Adipocyte (in vitro differentiated cells): ENCODE measurements around the gene DLAT.
A peak's percentile ranks its signal among the peaks of the same experiment; 100 is the strongest.
"Not testable (repeated sequence)": the region's sequence is repeated elsewhere in the genome, so short reads cannot be mapped to it uniquely, and the experiment has no call there.

Source experiments
- DNase-seq: peaks from one replicate; pipeline ENCODE4 v3.0.0-alpha.2; 2015; ENCODE audit warnings: low read depth
- H3K27me3 ChIP-seq: replicated peaks from 2 replicates; pipeline ENCODE4 v1.7.0; 2013; ENCODE audit warnings: mild to moderate bottlenecking, low read length, moderate library complexity; ENCODE audit not compliant: control insufficient read depth, insufficient read depth
- H3K36me3 ChIP-seq: 2 replicates; pipeline ENCODE4 v1.7.0; 2013; ENCODE audit warnings: low read length, mild to moderate bottlenecking, moderate library complexity; ENCODE audit not compliant: control insufficient read depth, insufficient read depth, severe bottlenecking
- H3K4me1 ChIP-seq: 2 replicates; pipeline ENCODE4 v1.7.0; 2013; ENCODE audit warnings: mild to moderate bottlenecking, low read length, moderate library complexity; ENCODE audit not compliant: control insufficient read depth, insufficient read depth
- H3K4me3 ChIP-seq: 2 replicates; pipeline ENCODE4 v1.7.0; 2013; ENCODE audit warnings: mild to moderate bottlenecking, low read length, moderate library complexity
- H3K9ac ChIP-seq: 2 replicates; pipeline ENCODE4 v1.7.0; 2013; ENCODE audit warnings: mild to moderate bottlenecking, low read length, moderate library complexity
- H3K9me3 ChIP-seq: 2 replicates; pipeline ENCODE4 v1.7.0; 2013; ENCODE audit warnings: mild to moderate bottlenecking, low read length, moderate library complexity; ENCODE audit not compliant: control insufficient read depth

DLAT gene

GRCh38 chr11:112006095-112006441, 19.1 kb upstream of the DLAT start:
- not testable (repeated sequence) for H3K4me1 ChIP-seq, DNase-seq, H3K4me3 ChIP-seq, H3K9ac ChIP-seq, H3K9me3 ChIP-seq, H3K27me3 ChIP-seq
- H3K36me3 ChIP-seq: peaks cover 33% of the 10 kb centered on the region

- H3K4me3 ChIP-seq, H3K36me3 ChIP-seq, H3K9me3 ChIP-seq, H3K27me3 ChIP-seq, DNase-seq, H3K9ac ChIP-seq: not testable (repeated sequence)
- H3K4me1 ChIP-seq: peaks cover 16% of the 10 kb centered on the region
Observed at GRCh38 chr11:112011451-112011850, 13.8 kb upstream of the DLAT start.

GRCh38 chr11:112012874-112013273, 12.3 kb upstream of the DLAT start:
- Histone ChIP-seq H3K4me1 (peaks cover 28% of the 10 kb centered on the region), H3K27me3 (no peaks in the 10 kb centered on the region), H3K9me3 (no peaks in the 10 kb centered on the region), H3K9ac (no peak overlapping the region), H3K36me3 (no peaks in the 10 kb centered on the region), H3K4me3 (no peak overlapping the region)
- DNase-seq: peak; percentile 14

GRCh38 chr11:112013497-112014164, 11.6 kb upstream of the DLAT start:
- H3K4me1 ChIP-seq: peaks cover 35% of the 10 kb centered on the region
- H3K4me3 ChIP-seq: no peak overlapping the region
- H3K27me3 ChIP-seq: no peaks in the 10 kb centered on the region
- H3K9me3 ChIP-seq: no peaks in the 10 kb centered on the region
- no peak for DNase-seq
- H3K36me3 ChIP-seq: no peaks in the 10 kb centered on the region
- no peak overlapping the region for H3K9ac ChIP-seq

GRCh38 chr11:112016088-112016764, 9.0 kb upstream of the DLAT start:
- peak; percentile 69 for DNase-seq

GRCh38 chr11:112016765-112017376, 8.3 kb upstream of the DLAT start:
- DNase-seq: peak; percentile 89
- H3K4me1 ChIP-seq: peaks cover 62% of the 10 kb centered on the region
- peak overlapping the region; percentile 71 for H3K4me3 ChIP-seq

More at GRCh38 chr11:112016088-112016764, 9.0 kb upstream of the DLAT start:
- H3K4me3 ChIP-seq: peak overlapping the region; percentile 55
- peaks cover 60% of the 10 kb centered on the region for H3K4me1 ChIP-seq
- H3K9me3 ChIP-seq: no peaks in the 10 kb centered on the region
- H3K9ac ChIP-seq: peak overlapping the region; percentile 75
- peaks cover 18% of the 10 kb centered on the region for H3K36me3 ChIP-seq
- H3K27me3 ChIP-seq: no peaks in the 10 kb centered on the region

GRCh38 chr11:112017538-112017937, 7.7 kb upstream of the DLAT start:
- peaks cover 25% of the 10 kb centered on the region for H3K36me3 ChIP-seq
- peak; percentile 48 for DNase-seq

More at GRCh38 chr11:112016765-112017376, 8.3 kb upstream of the DLAT start:
- peaks cover 22% of the 10 kb centered on the region for H3K36me3 ChIP-seq
- H3K9me3 ChIP-seq: no peaks in the 10 kb centered on the region
- H3K27me3 ChIP-seq: no peaks in the 10 kb centered on the region
- H3K9ac ChIP-seq: peak overlapping the region; percentile 86

GRCh38 chr11:112019066-112019465, 6.1 kb upstream of the DLAT start:
- Histone ChIP-seq H3K9ac (peak overlapping the region; percentile 86), H3K27me3 (no peaks in the 10 kb centered on the region), H3K4me3 (peak overlapping the region; percentile 71), H3K36me3 (peaks cover 28% of the 10 kb centered on the region), H3K9me3 (no peaks in the 10 kb centered on the region), H3K4me1 (peaks cover 57% of the 10 kb centered on the region)
- DNase-seq: no peak

More at GRCh38 chr11:112017538-112017937, 7.7 kb upstream of the DLAT start:
- Histone ChIP-seq H3K9me3 (no peaks in the 10 kb centered on the region), H3K27me3 (no peaks in the 10 kb centered on the region), H3K4me3 (peak overlapping the region; percentile 71), H3K4me1 (peaks cover 60% of the 10 kb centered on the region), H3K9ac (peak overlapping the region; percentile 86)

GRCh38 chr11:112023104-112023503, 2.1 kb upstream of the DLAT start:
- no peaks in the 10 kb centered on the region for H3K27me3 ChIP-seq
- H3K9me3 ChIP-seq: no peaks in the 10 kb centered on the region
- peak overlapping the region; percentile 0 for H3K9ac ChIP-seq
- peaks cover 44% of the 10 kb centered on the region for H3K4me1 ChIP-seq
- H3K4me3 ChIP-seq: no peak overlapping the region
- peaks cover 28% of the 10 kb centered on the region for H3K36me3 ChIP-seq
- DNase-seq: no peak

GRCh38 chr11:112024178-112024772, 933 bp upstream of the DLAT start:
- Histone ChIP-seq H3K27me3 (no peaks in the 10 kb centered on the region), H3K4me3 (peak overlapping the region; percentile 87), H3K9ac (peak overlapping the region; percentile 95), H3K4me1 (peaks cover 33% of the 10 kb centered on the region), H3K9me3 (no peaks in the 10 kb centered on the region), H3K36me3 (peaks cover 35% of the 10 kb centered on the region)
- DNase-seq: no peak

GRCh38 chr11:112025707-112026106, 499 bp downstream of the DLAT start:
- Histone ChIP-seq H3K4me3 (peak overlapping the region; percentile 87), H3K4me1 (peaks cover 22% of the 10 kb centered on the region), H3K9ac (peak overlapping the region; percentile 95), H3K27me3 (no peaks in the 10 kb centered on the region), H3K36me3 (peaks cover 40% of the 10 kb centered on the region), H3K9me3 (no peaks in the 10 kb centered on the region)
- peak; percentile 47 for DNase-seq
